Sigmoid colon (tissue), 4 donors: ENCODE measurements around the gene AIG1.

Experiments
- POLR2AphosphoS5 ChIP-seq, 4 donors: sonication (generic); formaldehyde crosslinking; IDR thresholded peaks; one replicate each; pipeline ENCODE4 v1.6.1; 2017; ENCODE audit warnings: antibody characterized with exemption in 4 of 4
- TF ChIP-seq, protein P1 (sequence below), 4 experiments: fragments of 450-650 bp in 3 of 4; fragments of 200-600 bp in 1 of 4; IDR thresholded peaks; one replicate each; pipeline ENCODE4 v1.5.1; 2016 to 2019; ENCODE audit warnings: antibody characterized with exemption in 4 of 4, mild to moderate bottlenecking in 3 of 4, moderate library complexity in 2 of 4

DNA sequence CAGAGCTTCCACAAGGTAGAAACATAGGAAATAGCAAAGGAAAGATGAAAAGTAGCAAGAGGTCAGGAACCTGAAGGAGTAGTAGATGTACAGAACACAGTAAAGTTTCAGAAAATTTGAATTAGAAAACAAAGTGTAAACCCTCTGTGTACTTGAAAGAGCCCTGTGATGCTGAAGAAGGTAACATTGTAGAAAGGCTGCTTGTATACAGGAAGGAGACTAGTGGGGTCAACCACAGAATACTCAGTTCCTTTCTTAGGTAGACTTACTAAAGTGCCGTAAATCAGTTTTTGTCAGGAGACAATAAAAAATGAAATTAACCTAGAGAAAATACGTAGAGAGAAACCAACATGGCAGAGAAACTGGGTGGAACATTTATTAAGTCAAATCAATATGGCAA, 149.7 kb downstream of the AIG1 start:
- TF ChIP-seq, protein P1, sequence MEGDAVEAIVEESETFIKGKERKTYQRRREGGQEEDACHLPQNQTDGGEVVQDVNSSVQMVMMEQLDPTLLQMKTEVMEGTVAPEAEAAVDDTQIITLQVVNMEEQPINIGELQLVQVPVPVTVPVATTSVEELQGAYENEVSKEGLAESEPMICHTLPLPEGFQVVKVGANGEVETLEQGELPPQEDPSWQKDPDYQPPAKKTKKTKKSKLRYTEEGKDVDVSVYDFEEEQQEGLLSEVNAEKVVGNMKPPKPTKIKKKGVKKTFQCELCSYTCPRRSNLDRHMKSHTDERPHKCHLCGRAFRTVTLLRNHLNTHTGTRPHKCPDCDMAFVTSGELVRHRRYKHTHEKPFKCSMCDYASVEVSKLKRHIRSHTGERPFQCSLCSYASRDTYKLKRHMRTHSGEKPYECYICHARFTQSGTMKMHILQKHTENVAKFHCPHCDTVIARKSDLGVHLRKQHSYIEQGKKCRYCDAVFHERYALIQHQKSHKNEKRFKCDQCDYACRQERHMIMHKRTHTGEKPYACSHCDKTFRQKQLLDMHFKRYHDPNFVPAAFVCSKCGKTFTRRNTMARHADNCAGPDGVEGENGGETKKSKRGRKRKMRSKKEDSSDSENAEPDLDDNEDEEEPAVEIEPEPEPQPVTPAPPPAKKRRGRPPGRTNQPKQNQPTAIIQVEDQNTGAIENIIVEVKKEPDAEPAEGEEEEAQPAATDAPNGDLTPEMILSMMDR (IDR thresholded peaks at IDR 0.05) = no peak
- TF ChIP-seq POLR2AphosphoS5 (IDR thresholded peaks at IDR 0.05) = no peak
